GM19455 (cell line): ENCODE measurements around the gene RAPGEF3.
A peak's percentile ranks its signal among the peaks of the same experiment; 100 is the strongest.

Source experiments
- ATAC-seq: cut with Tn5 transposase; IDR thresholded peaks from one replicate; pipeline ENCODE4 v1.9.1; 2021; ENCODE audit not compliant: unreplicated experiment

The RAPGEF3 gene

DNA sequence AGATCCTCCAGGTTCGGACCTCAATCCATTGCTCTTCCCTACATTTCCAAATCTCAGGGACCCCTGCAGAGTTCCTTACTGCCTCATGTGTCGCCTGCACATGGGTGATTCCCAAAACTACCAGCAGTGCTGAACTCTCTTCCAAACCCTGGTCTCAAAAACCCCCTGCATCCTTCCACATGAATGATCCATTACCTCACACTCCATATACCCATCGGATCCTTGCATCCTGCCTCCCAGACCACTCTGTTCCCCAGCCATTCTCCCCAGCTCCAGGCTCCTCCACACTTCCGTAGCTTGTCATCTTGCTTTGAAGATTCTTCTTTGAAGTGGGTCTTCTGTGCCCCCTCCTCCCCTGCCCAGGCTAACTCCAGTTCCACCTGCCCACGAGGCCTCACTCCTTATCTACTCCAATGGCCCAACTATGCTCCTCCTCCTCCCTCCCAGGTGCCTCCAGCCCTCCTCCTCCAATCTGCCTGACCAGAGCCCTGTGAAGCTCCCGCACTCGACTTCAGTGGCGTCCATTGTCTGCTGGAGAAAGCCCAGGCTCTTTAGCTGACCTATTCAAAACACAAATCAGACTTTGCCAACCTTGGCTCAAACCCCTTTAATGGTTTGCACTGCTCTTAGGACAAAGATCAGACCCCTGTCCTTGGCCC lies 13.8 kb downstream of the RAPGEF3 start:
- no peak for ATAC-seq

DNA sequence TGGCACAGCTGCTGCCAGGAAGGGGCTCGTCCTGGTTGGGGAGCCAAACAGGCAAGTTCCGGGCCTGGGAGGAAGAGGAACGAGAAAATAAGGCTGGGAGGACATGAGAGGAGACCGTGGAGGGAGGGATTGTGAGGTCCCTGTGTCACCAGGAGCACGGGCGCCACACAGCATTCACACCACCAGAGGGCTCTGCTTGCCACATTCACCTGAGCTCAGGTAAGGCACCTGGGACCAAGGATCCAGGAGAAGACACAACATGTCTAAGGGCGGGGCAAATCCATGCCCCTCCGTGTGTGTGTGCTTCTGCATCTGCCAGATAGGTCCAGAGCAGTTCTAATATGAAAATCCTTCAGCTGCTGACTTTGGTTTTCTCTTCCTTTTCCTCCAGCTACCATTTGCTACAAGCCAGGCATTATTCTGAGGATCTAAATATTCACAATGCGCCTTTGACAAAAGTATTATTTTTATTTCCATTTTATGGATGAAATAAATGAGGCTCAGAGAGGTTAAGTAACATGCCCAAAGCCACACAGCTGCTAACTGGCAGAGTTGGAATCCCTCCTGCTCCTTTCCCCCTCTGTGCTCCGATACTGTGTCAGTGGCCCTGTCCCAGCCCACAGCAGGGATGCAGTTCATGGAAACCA lies 14.6 kb downstream of the RAPGEF3 start:
- no peak for ATAC-seq

DNA sequence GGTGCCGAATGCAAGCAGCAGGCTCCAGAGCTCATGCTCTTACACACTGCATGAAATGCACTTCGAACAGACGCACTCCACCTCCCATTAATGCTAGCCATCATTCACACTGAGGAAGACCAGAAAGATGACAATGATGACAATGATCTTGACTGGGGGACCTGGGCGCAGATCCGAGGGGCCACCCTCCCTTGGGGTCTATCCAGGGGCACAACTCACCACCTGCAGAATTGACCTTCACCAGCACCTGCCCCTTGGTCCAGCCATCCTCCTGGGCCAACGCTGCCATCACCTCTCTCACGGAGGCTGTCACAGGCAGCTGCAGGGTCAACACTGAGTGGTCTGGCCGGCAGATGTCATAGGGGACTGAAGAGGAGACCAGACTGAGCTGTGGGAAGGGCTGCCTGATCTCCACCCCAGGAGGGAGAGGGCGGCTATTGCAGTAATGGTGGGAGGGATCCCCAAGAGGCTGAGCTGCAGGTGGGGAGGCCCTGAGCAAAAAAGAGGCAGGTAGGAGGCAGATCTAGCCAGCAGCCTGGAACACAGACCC lies 15.3 kb downstream of the RAPGEF3 start:
- ATAC-seq = no peak

DNA sequence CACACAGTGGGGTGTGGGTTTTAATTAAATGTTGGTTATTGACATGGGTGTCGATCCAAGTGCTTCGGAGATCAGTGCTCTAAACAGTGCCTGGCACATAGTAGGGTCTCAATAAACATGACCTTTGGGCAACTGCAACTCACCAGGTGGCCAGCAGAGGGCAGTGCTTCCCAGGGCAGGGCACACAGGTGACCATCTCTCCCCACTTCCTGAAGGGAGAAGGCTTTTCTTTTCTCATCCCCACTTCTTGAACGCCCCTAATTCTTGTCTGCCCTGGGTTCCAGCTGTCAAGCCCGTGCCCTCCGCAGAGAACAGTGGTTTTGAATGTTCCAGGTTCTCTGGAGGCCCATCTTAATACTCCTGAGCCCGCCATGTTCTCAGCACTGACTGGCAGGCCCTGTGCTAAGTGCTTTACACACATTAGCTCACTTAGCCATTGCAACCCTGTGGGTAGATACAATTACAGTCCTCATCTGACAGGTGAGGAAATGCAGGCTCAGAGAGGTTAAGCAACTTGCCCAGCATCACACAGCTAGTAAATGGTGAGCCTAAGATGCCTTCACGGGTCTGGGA lies 16.3 kb downstream of the RAPGEF3 start:
- no peak for ATAC-seq

DNA sequence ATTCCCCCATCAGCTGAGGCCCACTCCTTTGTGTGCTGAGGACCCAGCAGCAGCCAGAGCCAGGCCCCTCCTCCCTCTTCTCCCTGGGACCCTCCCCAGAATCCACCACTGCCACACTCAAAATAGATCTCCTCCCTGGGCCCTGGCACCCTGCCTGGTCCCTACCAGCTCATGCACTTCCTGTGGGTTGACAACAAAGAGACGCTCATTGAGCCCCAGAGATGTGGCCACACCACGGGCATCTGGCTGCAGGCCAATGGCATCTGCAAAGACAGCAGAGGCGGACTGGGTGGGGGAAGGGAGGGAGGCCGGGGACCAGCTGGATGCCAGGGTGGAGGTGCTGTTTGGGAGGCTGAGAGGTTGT lies 17.4 kb downstream of the RAPGEF3 start:
- no peak for ATAC-seq

DNA sequence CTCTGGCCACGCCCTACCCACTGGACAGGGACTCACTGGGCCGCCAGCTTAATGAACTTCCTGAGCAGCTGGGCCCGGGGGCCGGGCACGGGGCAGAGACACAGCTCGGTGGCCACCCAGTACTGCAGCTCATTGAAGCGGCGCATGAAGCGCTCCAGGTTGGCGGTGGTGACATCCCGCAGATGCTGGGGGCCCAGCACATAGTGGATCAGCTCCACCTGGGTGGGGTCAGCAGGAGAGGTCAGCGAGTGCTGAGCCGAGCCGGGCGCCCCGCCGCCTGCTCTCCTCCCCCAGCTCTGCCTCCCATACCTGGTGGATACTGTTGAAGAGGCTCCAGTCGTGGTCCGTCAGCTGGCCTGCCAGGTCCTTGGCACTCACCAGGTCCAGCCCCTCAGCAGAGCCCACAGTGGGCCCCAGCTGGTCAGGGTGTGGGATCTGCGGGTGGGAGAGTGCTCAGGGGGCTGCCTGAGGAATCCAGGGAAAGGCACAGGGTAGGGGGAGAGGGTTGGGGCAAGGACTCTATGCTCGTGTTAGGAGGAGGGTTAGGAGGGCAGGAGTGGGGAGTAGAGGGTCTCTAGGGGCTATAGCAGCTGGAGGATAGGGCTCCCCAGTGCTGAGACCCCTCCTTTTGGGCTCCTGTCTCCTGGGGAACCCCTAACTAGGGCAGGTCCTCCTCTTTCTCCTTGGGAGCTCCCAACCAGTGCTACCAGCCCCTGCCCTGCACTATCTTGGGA lies 17.9 kb downstream of the RAPGEF3 start:
- ATAC-seq = no peak

DNA sequence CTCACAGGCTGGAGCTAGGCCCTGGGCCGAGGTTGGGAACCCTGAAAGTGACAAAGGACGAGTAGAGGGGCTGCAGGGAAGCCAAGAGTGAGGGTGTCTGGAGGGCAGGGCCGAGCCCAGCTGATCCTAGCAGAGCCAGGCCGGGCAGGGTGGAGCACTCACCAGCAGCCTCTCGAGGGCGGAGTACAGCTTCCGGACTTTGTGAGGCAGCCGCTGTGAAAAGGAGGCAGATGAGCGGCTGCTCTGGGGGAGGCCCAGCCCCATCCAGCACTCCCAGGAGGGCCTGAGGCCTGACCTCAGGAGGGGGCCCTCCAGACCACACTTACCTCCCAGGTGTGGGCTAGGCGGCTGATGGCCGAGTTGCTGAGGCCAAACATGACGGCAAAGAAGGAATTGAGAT lies 18.7 kb downstream of the RAPGEF3 start:
- ATAC-seq = peak; percentile 77

DNA sequence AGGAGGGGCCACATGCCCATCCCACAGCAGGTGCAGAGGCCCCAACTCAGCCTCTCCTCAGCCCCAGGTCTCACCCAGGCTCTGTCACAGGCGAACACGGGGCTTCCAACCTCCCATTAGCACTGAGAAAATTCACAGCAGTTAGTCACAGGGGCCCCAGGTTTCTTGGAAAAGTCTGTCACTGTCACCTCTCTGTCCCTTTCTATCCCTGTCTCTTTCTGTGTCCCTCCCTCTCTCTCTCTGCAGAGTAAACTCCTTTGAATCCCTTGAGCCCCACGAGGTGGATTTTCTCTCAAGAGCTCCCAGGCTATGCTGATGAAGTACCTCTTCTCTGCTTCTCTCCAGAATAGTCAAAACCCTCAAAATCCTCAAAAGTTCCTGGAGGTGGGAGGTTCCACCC lies 19.4 kb downstream of the RAPGEF3 start:
- no peak for ATAC-seq

DNA sequence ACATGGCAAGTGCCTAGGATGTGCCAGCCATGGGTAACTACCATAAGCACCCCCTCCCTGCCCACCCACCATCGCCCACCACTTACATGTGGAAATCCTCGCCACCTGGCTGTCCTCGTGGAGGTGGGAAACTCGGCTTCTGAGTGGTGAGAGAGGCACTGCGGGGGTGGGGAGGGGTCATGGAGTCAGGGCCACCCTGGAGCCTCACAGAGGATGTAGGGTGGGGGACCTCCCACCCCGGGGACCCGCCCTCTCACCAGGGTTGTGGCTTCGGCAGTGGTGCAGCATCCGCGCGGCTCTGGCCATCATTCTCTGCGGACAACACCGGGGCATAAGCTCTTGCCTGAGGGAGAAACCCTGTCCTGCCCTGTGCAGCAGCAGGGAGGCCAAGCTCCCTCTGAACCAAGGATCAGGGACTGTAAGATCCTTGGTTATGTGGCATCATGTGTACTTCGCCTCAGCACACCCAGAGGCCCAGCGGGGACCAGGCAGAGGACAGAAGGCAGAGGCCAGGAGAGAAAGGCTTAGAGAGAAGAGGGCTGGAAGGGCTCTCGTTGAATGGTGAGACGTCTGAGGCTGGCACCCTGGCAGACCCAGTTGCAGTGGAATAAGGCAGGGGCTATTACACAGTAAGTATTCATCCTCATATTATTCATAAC lies 20.6 kb downstream of the RAPGEF3 start:
- ATAC-seq = no peak

DNA sequence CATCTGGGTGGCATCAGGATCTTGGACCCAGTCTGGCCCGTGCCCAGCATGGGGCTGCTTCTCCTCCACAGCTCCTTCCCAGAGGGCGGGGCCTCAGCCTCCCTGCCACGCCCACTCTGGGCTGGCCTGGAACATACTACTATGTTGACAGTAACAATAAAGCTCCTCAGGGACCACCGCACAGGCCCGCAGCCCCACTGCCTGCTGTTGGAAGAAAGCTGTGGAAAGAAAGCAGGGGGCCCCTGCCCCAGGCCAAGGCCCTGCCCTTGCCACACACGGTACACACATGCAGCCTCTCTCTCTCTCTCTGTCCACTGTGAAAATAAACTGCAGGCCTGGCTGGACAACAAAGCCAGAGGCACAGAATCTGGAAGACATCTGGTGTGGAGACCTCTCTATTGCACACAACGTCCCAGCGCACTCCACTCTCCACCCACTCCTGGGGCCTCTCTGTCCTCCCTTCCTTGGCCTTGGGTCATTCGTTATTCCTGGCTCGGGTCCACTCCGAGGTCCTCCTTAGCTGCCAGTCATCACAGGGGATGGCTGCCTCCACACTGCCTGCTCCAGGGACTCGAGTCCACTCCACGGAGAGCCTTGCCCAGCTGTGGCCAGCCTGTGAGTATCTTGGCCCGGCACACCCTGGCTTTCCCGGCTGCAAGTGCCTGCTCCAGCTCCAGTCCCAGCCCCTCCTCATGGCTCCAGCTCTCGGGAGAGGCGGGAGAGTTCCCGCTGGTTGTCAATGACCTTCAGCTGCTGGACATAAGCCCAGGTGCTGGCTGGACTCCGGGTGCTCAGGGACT lies 21.6 kb downstream of the RAPGEF3 start:
- no peak for ATAC-seq

DNA sequence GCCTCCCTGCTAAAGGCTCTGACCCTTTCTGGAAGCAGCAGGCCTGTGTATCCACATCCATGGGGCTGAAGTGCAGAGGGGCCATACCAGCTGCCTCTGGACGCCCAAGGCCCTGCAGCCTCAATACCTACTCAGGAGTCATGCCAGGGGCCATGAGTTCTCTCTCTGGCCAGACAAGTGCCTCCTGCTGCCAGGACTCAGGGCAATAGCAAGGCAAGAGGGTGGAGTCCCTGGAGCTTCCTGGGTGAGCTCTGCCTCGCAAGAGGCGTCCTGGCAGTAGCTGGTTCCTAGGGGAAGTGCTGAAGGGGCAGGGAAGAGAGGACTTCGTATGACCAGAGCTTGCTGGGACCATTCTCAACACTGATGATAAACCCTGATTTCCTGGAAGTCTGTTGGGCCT lies 22.5 kb downstream of the RAPGEF3 start:
- no peak for ATAC-seq

DNA sequence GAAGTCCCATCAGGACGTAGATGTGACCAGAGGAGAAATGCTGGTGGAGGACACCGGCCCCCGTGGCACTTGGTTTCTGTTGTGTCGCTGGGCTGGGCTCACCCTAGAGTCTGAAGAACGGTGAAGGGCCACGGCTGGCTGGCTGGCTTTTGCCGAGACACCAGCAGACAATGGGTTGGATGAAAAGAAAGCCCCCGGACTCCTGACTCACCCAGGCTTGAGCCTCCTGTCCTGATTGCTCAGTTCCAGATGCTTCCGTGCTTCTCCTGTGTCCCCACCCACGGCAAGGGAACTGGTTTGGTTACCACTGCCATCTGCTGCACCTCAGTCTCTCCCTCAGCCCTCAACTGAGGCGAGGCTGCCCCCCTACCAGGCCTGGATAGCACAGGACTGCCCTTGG lies 23.0 kb downstream of the RAPGEF3 start:
- ATAC-seq = no peak

DNA sequence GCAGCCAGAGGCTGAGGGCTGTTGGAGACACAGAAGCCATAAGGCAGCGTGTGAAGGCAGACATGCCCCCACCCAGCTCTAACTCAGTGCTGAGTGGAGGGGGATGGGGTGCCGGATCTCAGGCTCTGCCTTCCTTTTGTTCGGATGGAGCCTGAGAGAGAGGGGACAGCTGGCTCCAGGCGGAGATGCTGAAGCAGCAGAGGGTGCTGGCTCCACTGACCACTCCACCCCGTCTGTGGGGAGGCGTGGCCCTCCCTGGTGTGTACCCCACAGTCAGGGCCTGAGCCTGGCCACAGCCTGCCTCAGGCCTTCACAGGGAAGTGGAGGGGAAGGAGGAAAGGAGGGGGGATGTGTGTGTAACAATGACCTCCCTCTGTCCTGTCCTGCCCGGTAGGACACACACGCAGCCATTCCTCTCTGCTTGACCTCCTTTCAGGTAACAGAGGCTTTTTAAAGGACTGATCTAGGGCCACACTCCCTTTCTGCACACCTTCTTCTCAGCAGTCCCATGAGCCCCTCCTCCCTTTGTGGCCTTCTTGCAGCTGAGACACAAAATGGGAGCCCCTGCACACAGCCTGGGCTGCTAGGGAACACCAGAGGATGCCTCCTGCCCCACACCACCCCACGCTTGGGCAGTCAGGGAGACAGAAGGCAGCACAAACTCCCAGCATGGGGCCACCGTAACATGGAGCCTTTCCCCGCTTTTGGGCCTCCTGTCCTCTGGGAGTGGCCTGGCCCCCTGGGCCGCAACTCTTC lies 23.8 kb downstream of the RAPGEF3 start:
- ATAC-seq = no peak

DNA sequence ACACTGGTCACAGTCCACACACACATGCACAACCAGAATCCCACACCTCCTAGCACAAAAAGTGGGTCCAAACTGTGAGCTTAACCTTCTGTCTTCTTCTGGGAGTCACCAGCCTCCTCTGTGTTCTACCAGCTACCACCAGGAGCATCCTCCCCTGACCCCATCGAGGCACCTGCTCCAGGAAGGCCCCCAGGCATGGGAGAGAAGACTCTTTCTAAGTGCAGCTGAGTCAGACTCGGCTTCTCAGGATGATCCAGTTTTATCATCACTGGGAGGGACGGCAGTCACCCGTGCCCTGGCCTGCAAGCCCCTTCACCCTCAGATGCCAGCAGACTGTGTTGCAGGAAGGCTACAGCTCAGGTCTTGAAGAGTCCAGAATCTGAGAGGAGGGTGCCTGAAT lies 25.5 kb downstream of the RAPGEF3 start:
- ATAC-seq = no peak

DNA sequence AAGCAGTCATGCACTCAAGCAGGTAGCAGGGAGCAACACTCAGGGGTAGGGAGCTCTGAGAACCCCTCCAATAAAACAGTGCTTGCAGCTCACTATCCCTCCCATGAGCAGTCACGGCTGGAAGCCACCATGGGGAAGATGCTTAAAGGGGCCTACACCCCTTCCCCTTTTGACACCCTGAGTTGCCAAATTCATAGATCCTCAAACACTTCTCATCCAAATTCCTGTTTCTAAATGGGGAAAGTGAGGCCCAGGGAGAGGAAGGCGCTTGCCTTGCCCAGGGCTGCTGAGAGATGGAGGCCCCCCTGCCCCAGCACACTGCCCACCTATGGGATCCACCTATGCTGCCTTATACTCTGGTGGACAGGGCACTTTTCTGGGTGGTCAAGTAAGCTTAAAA lies 26.2 kb downstream of the RAPGEF3 start:
- no peak for ATAC-seq

DNA sequence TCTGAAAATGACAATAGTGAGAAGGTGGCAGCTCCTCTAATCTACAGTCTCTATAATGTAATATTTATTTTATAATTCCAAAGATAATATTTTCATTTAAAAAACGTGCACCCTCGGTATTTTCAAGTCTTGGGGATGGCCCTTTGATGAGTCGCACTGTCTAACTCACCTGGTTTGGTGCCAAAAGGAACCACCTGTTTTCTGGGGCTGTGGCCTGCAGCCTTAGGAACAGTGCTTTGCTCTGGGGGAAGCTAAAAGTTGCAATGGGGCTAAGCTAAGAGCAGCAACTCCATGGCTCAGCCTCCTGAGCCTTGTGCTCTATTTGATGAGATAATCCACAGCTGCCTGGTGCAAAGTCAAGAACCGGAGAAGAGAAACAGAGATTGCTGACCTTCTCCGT lies 27.0 kb downstream of the RAPGEF3 start:
- no peak for ATAC-seq

DNA sequence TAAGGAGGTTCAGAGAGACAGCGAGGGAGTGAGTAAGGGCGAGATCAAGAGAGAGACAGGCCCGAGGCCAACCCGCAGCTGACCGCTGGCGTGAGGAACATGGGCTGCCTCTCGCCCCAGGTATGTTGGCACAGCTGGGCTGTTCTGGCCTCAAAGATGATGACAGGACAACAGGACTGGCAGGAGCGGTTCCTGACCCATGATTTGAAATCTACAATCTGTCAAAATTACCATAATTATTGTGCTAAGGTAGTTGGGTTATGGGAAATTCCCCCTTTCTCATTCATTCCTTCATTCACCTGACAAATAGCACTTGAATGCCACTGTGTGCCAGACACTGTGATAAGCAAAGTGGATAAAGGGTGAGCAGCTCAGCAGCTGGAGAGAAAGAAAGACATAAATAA lies 28.3 kb downstream of the RAPGEF3 start:
- ATAC-seq = no peak

DNA sequence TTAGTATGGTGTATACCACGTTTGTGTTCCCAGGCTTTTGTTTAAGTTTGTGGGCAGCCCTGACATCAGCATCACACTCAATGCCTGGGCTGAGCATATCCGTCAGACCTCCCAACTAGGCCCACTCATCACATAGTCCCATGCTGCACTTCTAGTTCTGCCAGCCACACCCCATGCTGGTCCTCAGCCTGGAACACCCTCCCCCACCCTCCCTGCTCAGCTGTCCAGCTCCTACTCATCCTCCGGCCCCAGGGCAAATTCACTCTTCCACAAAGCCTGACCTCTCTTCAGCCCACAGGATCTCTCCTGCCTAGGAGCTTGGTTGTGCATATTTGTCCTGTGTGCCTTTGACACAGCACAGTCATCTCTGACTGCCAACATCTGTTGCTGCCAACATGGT lies 29.4 kb downstream of the RAPGEF3 start:
- no peak for ATAC-seq

DNA sequence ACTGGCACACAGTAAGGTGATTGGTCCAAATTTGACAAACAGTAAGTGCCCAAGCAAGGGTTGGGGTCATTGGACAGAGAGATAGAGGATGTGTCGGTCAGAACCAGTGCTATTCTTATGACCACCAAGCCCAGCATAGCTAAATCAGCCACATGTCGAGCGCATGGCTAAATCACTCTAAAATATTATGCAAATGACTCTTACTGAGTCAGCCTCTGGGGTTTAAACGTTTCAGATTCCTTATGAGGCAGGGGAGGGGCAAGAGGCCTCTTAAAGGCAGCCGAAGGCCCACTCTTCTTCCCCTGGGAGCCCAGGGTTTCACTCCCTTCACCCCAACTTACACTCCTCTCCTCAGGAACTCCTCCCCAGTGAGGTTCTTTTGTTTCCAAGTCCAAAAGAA lies 32.8 kb downstream of the RAPGEF3 start:
- peak; percentile 78 for ATAC-seq
